BE2C (cell line): ENCODE measurements around the gene SSU72.
A peak's percentile ranks its signal among the peaks of the same experiment; 100 is the strongest.

Experiments used
- DNase-seq: peaks from one replicate; pipeline ENCODE4 v3.0.0-alpha.2; 2020
- H3K27me3 ChIP-seq: fragments of 250-450 bp; sonication (Bioruptor Pico); 2 replicates; pipeline ENCODE4 v1.5.1; 2020; ENCODE audit warnings: mild to moderate bottlenecking
- H3K36me3 ChIP-seq: fragments of 250-450 bp; sonication (Bioruptor Pico); 2 replicates; pipeline ENCODE4 v1.5.1; 2020; ENCODE audit warnings: mild to moderate bottlenecking
- H3K4me1 ChIP-seq: fragments of 250-450 bp; sonication (Bioruptor Pico); 2 replicates; pipeline ENCODE4 v1.5.1; 2020
- H3K4me3 ChIP-seq: 2 replicates; pipeline ENCODE4 v1.5.1; 2011; ENCODE audit warnings: low read depth, low read length
- H3K9me3 ChIP-seq: fragments of 250-450 bp; sonication (Bioruptor Pico); 2 replicates; pipeline ENCODE4 v1.5.1; 2020
- TF ChIP-seq, protein P1 (sequence below): IDR thresholded peaks from 2 replicates; pipeline ENCODE4 v1.5.1; 2012; ENCODE audit warnings: mild to moderate bottlenecking, low read depth, low read length

Gene SSU72

DNA sequence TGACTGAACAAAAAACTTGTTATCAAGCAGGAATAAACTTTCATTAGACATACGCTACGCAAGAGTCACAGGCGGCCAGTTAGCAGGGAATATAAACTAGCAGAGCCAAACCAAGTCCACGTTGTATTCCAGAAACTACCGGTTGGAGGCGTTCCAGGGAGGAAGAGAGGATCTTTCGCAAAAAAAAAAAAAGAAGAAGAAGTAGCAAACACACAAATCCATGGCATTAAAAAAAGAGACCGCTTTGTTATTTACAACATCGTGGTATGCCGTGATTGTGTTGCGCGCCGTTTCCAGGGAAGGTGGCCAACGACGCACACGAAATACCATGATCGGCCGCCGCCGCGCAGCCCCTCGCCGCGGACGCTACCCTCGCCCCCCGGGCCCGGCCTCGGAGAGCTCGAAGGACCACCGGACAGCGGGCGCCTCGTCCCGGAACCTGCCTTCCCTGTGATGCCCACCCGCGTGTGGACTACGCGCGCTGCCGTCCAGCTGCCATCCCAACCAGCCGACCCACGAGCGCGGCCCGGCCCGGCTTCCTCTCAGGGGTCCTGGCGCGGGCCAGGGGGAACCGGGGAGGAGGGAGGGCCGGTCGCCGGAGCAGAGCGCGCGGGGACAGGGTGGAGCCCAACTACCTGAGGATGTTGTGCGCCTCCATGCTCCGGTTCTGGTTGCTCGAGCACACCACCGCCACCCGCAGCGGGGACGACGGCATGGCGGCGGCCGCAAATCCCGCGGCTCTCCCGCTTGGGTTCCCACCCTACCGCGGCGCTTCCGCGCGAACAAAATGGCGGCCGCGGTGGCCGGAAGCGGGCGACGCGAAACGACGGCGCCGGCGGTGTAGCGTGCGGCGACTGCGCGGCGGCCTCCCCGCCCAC lies 581 bp downstream of the SSU72 start:
- peak; percentile 69 for DNase-seq
- Histone ChIP-seq H3K9me3 (no peaks in the 10 kb centered on the region), H3K27me3 (peaks cover 7% of the 10 kb centered on the region), H3K36me3 (peaks cover 19% of the 10 kb centered on the region), H3K4me3 (peak overlapping the region; percentile 99), H3K4me1 (peaks cover 5% of the 10 kb centered on the region; the same call in 1 of the 2 replicates)
- TF ChIP-seq, protein P1, sequence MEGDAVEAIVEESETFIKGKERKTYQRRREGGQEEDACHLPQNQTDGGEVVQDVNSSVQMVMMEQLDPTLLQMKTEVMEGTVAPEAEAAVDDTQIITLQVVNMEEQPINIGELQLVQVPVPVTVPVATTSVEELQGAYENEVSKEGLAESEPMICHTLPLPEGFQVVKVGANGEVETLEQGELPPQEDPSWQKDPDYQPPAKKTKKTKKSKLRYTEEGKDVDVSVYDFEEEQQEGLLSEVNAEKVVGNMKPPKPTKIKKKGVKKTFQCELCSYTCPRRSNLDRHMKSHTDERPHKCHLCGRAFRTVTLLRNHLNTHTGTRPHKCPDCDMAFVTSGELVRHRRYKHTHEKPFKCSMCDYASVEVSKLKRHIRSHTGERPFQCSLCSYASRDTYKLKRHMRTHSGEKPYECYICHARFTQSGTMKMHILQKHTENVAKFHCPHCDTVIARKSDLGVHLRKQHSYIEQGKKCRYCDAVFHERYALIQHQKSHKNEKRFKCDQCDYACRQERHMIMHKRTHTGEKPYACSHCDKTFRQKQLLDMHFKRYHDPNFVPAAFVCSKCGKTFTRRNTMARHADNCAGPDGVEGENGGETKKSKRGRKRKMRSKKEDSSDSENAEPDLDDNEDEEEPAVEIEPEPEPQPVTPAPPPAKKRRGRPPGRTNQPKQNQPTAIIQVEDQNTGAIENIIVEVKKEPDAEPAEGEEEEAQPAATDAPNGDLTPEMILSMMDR = peak; percentile 57

DNA sequence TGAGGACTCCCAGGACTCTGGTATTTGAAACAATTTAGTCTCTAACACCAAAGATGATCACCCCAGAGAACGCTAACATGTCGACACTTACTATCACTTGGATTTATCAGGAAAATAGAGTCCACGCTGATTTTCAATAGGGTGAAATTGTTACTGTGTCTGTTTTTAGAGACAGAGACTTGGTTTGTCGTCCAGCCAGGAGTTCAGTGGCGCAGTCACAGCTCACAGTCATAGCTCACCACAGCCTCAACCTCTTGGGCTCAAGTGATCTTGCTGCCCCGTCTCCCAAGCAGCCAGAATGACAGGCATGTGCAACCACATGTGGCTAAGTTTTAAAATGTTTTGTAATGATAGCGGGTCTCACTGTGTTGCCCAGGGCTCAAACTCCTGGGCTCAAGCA lies 5.3 kb downstream of the SSU72 start:
- H3K9me3 ChIP-seq = no peaks in the 10 kb centered on the region
- TF ChIP-seq, protein P1 = no peak

GRCh38 chr1:1567891-1568291 lies 6.8 kb downstream of the SSU72 start:
- H3K36me3 ChIP-seq = peaks cover 66% of the 10 kb centered on the region
- no peaks in the 10 kb centered on the region for H3K4me1 ChIP-seq
- no peak for DNase-seq
- H3K4me3 ChIP-seq = no peak overlapping the region
- no peaks in the 10 kb centered on the region for H3K27me3 ChIP-seq
- H3K9me3 ChIP-seq = no peaks in the 10 kb centered on the region
- TF ChIP-seq, protein P1 = no peak

More for the DNA sequence above, 5.3 kb downstream of the SSU72 start:
- Histone ChIP-seq H3K36me3 (peaks cover 55% of the 10 kb centered on the region), H3K4me3 (no peak overlapping the region), H3K27me3 (no peaks in the 10 kb centered on the region), H3K4me1 (no peaks in the 10 kb centered on the region)
- DNase-seq = no peak

- H3K4me1 ChIP-seq = no peaks in the 10 kb centered on the region
- peaks cover 71% of the 10 kb centered on the region for H3K36me3 ChIP-seq
- H3K9me3 ChIP-seq = no peaks in the 10 kb centered on the region
- no peaks in the 10 kb centered on the region for H3K27me3 ChIP-seq
- H3K4me3 ChIP-seq = no peak overlapping the region
- no peak for DNase-seq
- TF ChIP-seq, protein P1 = no peak
Observed at GRCh38 chr1:1567152-1567875, 7.3 kb downstream of the SSU72 start.

- Histone ChIP-seq H3K36me3 (peaks cover 83% of the 10 kb centered on the region), H3K4me1 (no peaks in the 10 kb centered on the region), H3K27me3 (no peaks in the 10 kb centered on the region), H3K9me3 (no peaks in the 10 kb centered on the region), H3K4me3 (no peak overlapping the region)
- no peak for DNase-seq
- TF ChIP-seq, protein P1 = no peak
Observed at GRCh38 chr1:1565340-1565739, 9.3 kb downstream of the SSU72 start.

GRCh38 chr1:1564268-1564667 lies 10.4 kb downstream of the SSU72 start:
- no peak overlapping the region for H3K4me3 ChIP-seq
- TF ChIP-seq, protein P1 = no peak
- H3K4me1 ChIP-seq = no peaks in the 10 kb centered on the region
- DNase-seq = no peak
- H3K9me3 ChIP-seq = no peaks in the 10 kb centered on the region
- H3K27me3 ChIP-seq = no peaks in the 10 kb centered on the region
- H3K36me3 ChIP-seq = peaks cover 86% of the 10 kb centered on the region
